Suprapubic skin (tissue), 4 donors: ENCODE data around the gene EEF1AKMT2. TPM values are rescaled to one million over a fixed set of nuclear protein-coding genes. Genes with fewer than 3 reads are reported as not detected.
A peak's percentile ranks its signal among the peaks of the same experiment; 100 is the strongest.

Experiments
- DNase-seq, 2 donors: peaks; one replicate each; pipeline ENCODE4 v3.0.0-alpha.2; 2019; ENCODE audit warnings: low spot score in 2 of 2
- H3K27ac ChIP-seq: fragments of 200-600 bp; sonication (generic); one replicate; pipeline ENCODE4 v1.5.1; 2019
- H3K27me3 ChIP-seq: fragments of 200-600 bp; sonication (generic); one replicate; pipeline ENCODE4 v1.5.1; 2019
- H3K36me3 ChIP-seq: fragments of 200-600 bp; sonication (generic); one replicate; pipeline ENCODE4 v1.5.1; 2019
- H3K4me1 ChIP-seq: fragments of 200-600 bp; sonication (generic); one replicate; pipeline ENCODE4 v1.5.1; 2019
- H3K4me3 ChIP-seq: fragments of 200-600 bp; sonication (generic); one replicate; pipeline ENCODE4 v1.5.1; 2019; ENCODE audit warnings: mild to moderate bottlenecking
- H3K9me3 ChIP-seq: fragments of 200-600 bp; sonication (generic); one replicate; pipeline ENCODE4 v1.5.1; 2019
- CTCF ChIP-seq, 2 donors: fragments of 200-600 bp in 1 of 2; fragments of 450-650 bp in 1 of 2; sonication (generic) in 1 of 2; IDR thresholded peaks; one replicate each; pipeline ENCODE4 v1.5.1; 2016 to 2019; ENCODE audit warnings: antibody characterized with exemption in 2 of 2, mild to moderate bottlenecking in 1 of 2, moderate library complexity in 1 of 2
- EP300 ChIP-seq: sonication (generic); formaldehyde crosslinking; IDR thresholded peaks from one replicate; pipeline ENCODE4 v1.6.1; 2017; ENCODE audit warnings: antibody characterized with exemption
- POLR2A ChIP-seq, 2 donors: fragments of 450-650 bp; IDR thresholded peaks; one replicate each; pipeline ENCODE4 v1.6.1; 2017; ENCODE audit warnings: antibody characterized with exemption in 2 of 2, mild to moderate bottlenecking in 2 of 2, moderate library complexity in 2 of 2
- POLR2AphosphoS5 ChIP-seq, 3 donors: sonication (generic); formaldehyde crosslinking; IDR thresholded peaks; one replicate each; pipeline ENCODE4 v1.6.1; 2017; ENCODE audit warnings: antibody characterized with exemption in 3 of 3
- whole genome bisulfite sequencing: methylation state at CpG from one replicate; pipeline ENCODE4 v1.1.5; 2018; 5-methylcytosine and 5-hydroxymethylcytosine counted together
- total RNA-seq, 4 donors: library from RNA; depleted of rRNA; stranded (reverse); fragments of >200 nt; gene quantifications; one replicate each; pipeline ENCODE4 v1.1.0, GENCODE V29; 2016

Gene EEF1AKMT2
- 10 to 100 TPM; 11.4 to 23.8 (median 15.3) TPM for total RNA-seq

- no peaks in the 10 kb centered on the region for H3K9me3 ChIP-seq
- H3K4me3 ChIP-seq, result peak within 1 kb of the TSS; percentile 77
- WGBS, result under 1% methylated on average over 18 of the region's 79 CpGs
- no peaks in the 10 kb centered on the region for H3K27me3 ChIP-seq
- peaks cover 26% of the 10 kb centered on the region for H3K36me3 ChIP-seq
- DNase-seq, result peak; percentile 83 to 86
- TF ChIP-seq CTCF (IDR thresholded peaks at IDR 0.05) (peak; percentile 53 to 66), POLR2A (IDR thresholded peaks at IDR 0.05) (peak in 1 of 2 donors; percentile 76), EP300 (no peak), POLR2AphosphoS5 (IDR thresholded peaks at IDR 0.05) (peak in 2 of 3 donors; percentile 70 to 82)
- peaks cover 17% of the 10 kb centered on the region for H3K4me1 ChIP-seq
- peak within 1 kb of the TSS; percentile 88 for H3K27ac ChIP-seq
These were observed at the start of gene EEF1AKMT2 for GRCh38 chr10:124791547-124792348. TSS of gene EEF1AKMT2 (minus strand) at chr10:124791887. CDS start at chr10:124791833, 54 bp downstream.

GRCh38 chr10:124837687-124838086, 46.0 kb upstream of the EEF1AKMT2 start:
- no peak overlapping the region for H3K4me3 ChIP-seq
- 80% methylated on average over 2 of the region's 2 CpGs for WGBS
- H3K36me3 ChIP-seq, result peaks cover 40% of the 10 kb centered on the region
- H3K27ac ChIP-seq, result no peak overlapping the region
- no peak for TF ChIP-seq CTCF (IDR thresholded peaks at IDR 0.05)
- no peak for TF ChIP-seq EP300
- TF ChIP-seq POLR2A (IDR thresholded peaks at IDR 0.05), result no peak
- TF ChIP-seq POLR2AphosphoS5 (IDR thresholded peaks at IDR 0.05), result no peak
- no peaks in the 10 kb centered on the region for H3K4me1 ChIP-seq
- no peaks in the 10 kb centered on the region for H3K27me3 ChIP-seq
- DNase-seq, result no peak
- H3K9me3 ChIP-seq, result no peaks in the 10 kb centered on the region

- Histone ChIP-seq H3K9me3 (no peaks in the 10 kb centered on the region), H3K4me1 (no peaks in the 10 kb centered on the region), H3K27me3 (no peaks in the 10 kb centered on the region), H3K27ac (no peak overlapping the region), H3K4me3 (no peak overlapping the region), H3K36me3 (peaks cover 90% of the 10 kb centered on the region)
- DNase-seq, result no peak
- no peak for TF ChIP-seq EP300
- TF ChIP-seq POLR2A (IDR thresholded peaks at IDR 0.05), result no peak
- no peak for TF ChIP-seq POLR2AphosphoS5 (IDR thresholded peaks at IDR 0.05)
- no peak for TF ChIP-seq CTCF (IDR thresholded peaks at IDR 0.05)
- WGBS, result 70% methylated on average over 3 of the region's 3 CpGs
These were observed 39.4 kb upstream of the EEF1AKMT2 start for GRCh38 chr10:124831116-124831515.

GRCh38 chr10:124830445-124830844, 38.8 kb upstream of the EEF1AKMT2 start:
- H3K4me1 ChIP-seq, result no peaks in the 10 kb centered on the region
- H3K36me3 ChIP-seq, result peaks cover 83% of the 10 kb centered on the region
- TF ChIP-seq POLR2A (IDR thresholded peaks at IDR 0.05) (no peak), CTCF (IDR thresholded peaks at IDR 0.05) (no peak), POLR2AphosphoS5 (IDR thresholded peaks at IDR 0.05) (no peak), EP300 (no peak)
- no peaks in the 10 kb centered on the region for H3K27me3 ChIP-seq
- no peaks in the 10 kb centered on the region for H3K9me3 ChIP-seq
- no peak overlapping the region for H3K4me3 ChIP-seq
- DNase-seq, result no peak
- H3K27ac ChIP-seq, result no peak overlapping the region

- H3K27me3 ChIP-seq, result no peaks in the 10 kb centered on the region
- H3K36me3 ChIP-seq, result peaks cover 74% of the 10 kb centered on the region
- TF ChIP-seq POLR2AphosphoS5 (IDR thresholded peaks at IDR 0.05), result no peak
- no peak for TF ChIP-seq EP300
- TF ChIP-seq CTCF (IDR thresholded peaks at IDR 0.05), result no peak
- TF ChIP-seq POLR2A (IDR thresholded peaks at IDR 0.05), result no peak
- 92% methylated on average over 8 of the region's 8 CpGs for WGBS
- no peak overlapping the region for H3K27ac ChIP-seq
- no peaks in the 10 kb centered on the region for H3K4me1 ChIP-seq
- no peak for DNase-seq
- H3K9me3 ChIP-seq, result no peaks in the 10 kb centered on the region
- no peak overlapping the region for H3K4me3 ChIP-seq
These were observed 37.9 kb upstream of the EEF1AKMT2 start for GRCh38 chr10:124829447-124830115.
